Gastroesophageal sphincter (tissue), 3 donors: ENCODE results near the gene SSH2.

Experiments used
- CTCF ChIP-seq, 4 experiments: fragments of 200-600 bp in 2 of 4; fragments of 450-650 bp in 2 of 4; sonication (generic) in 1 of 4; IDR thresholded peaks; one replicate each; pipeline ENCODE4 v1.5.1; 2017 to 2019; ENCODE audit warnings: antibody characterized with exemption in 4 of 4, mild to moderate bottlenecking in 2 of 4, moderate library complexity in 2 of 4
- EP300 ChIP-seq: sonication (generic); formaldehyde crosslinking; IDR thresholded peaks from one replicate; pipeline ENCODE4 v1.6.1; 2017; ENCODE audit warnings: antibody characterized with exemption, mild to moderate bottlenecking
- POLR2A ChIP-seq, 2 donors: fragments of 450-650 bp; IDR thresholded peaks; one replicate each; pipeline ENCODE4 v1.6.1; 2017; ENCODE audit warnings: antibody characterized with exemption in 2 of 2, mild to moderate bottlenecking in 2 of 2, moderate library complexity in 1 of 2
- POLR2AphosphoS5 ChIP-seq: sonication (generic); formaldehyde crosslinking; IDR thresholded peaks from one replicate; pipeline ENCODE4 v1.6.1; 2017; ENCODE audit warnings: antibody characterized with exemption

- TF ChIP-seq CTCF (IDR thresholded peaks at IDR 0.05) (no peak), POLR2A (IDR thresholded peaks at IDR 0.05) (no peak), EP300 (no peak), POLR2AphosphoS5 (no peak)
These were observed 29.8 kb upstream of the SSH2 start for GRCh38 chr17:29959658-29960337.
